ENCODE data around the gene TMEM186.
"Not testable (repeated sequence)": the region's sequence is repeated elsewhere in the genome, so short reads cannot be mapped to it uniquely, and the experiment has no call there.

The TMEM186 gene

GRCh38 chr16:8797364-8798173 is at the start of gene TMEM186, which contains the start of gene PMM2:
TSS of gene TMEM186 (minus strand) at chr16:8797639. CDS start at chr16:8797614, 25 bp downstream.
TSS of gene PMM2 (plus strand) at chr16:8797839. CDS start at chr16:8797883, 44 bp downstream.
- DNase-seq (ENCODE audit: low read depth, low spot score): peak; percentile 82

GRCh38 chr16:8847145-8847544 is 49.7 kb upstream of the TMEM186 start:
- no peak for DNase-seq (ENCODE audit: low read depth, low spot score)

- no peak for DNase-seq (ENCODE audit: low read depth, low spot score)
Observed at GRCh38 chr16:8846401-8846932, 49.0 kb upstream of the TMEM186 start.

GRCh38 chr16:8845699-8846298 is 48.4 kb upstream of the TMEM186 start:
- DNase-seq (ENCODE audit: low read depth, low spot score): no peak

GRCh38 chr16:8843296-8843695 is 45.9 kb upstream of the TMEM186 start:
- DNase-seq (ENCODE audit: low read depth, low spot score): not testable (repeated sequence)

- not testable (repeated sequence) for DNase-seq (ENCODE audit: low read depth, low spot score)
Observed at GRCh38 chr16:8842016-8842415, 44.6 kb upstream of the TMEM186 start.

- DNase-seq (ENCODE audit: low read depth, low spot score): not testable (repeated sequence)
Observed at GRCh38 chr16:8837594-8837993, 40.2 kb upstream of the TMEM186 start.

GRCh38 chr16:8836797-8837196 is 39.4 kb upstream of the TMEM186 start:
- not testable (repeated sequence) for DNase-seq (ENCODE audit: low read depth, low spot score)

- no peak for DNase-seq (ENCODE audit: low read depth, low spot score)
Observed at GRCh38 chr16:8832717-8833105, 35.3 kb upstream of the TMEM186 start.

- DNase-seq (ENCODE audit: low read depth, low spot score): no peak
Observed at GRCh38 chr16:8831871-8832716, 34.7 kb upstream of the TMEM186 start.

GRCh38 chr16:8831450-8831849 is 34.0 kb upstream of the TMEM186 start:
- DNase-seq (ENCODE audit: low read depth, low spot score): no peak

- DNase-seq (ENCODE audit: low read depth, low spot score): no peak
Observed at GRCh38 chr16:8828541-8829165, 31.2 kb upstream of the TMEM186 start.

GRCh38 chr16:8826278-8826879 is 28.9 kb upstream of the TMEM186 start:
- no peak for DNase-seq (ENCODE audit: low read depth, low spot score)

GRCh38 chr16:8822403-8822802 is 25.0 kb upstream of the TMEM186 start:
- no peak for DNase-seq (ENCODE audit: low read depth, low spot score)

- DNase-seq (ENCODE audit: low read depth, low spot score): no peak
Observed at GRCh38 chr16:8819411-8820034, 22.1 kb upstream of the TMEM186 start.

- no peak for DNase-seq (ENCODE audit: low read depth, low spot score)
Observed at GRCh38 chr16:8818504-8819270, 21.2 kb upstream of the TMEM186 start.

GRCh38 chr16:8816967-8817655 is 19.7 kb upstream of the TMEM186 start:
- no peak for DNase-seq (ENCODE audit: low read depth, low spot score)

GRCh38 chr16:8814095-8814806 is 16.8 kb upstream of the TMEM186 start:
- no peak for DNase-seq (ENCODE audit: low read depth, low spot score)
